Measurements from ENCODE around the gene IFRD2.

Gene IFRD2

GRCh38 chr3:50334339-50335075, 42.3 kb upstream of the IFRD2 start:
- Histone ChIP-seq H3K27me3 (ENCODE audit: insufficient read depth, poor library complexity, severe bottlenecking) (no peaks in the 10 kb centered on the region), H3K9me3 (ENCODE audit: severe bottlenecking) (no peaks in the 10 kb centered on the region), H3K4me1 (ENCODE audit: insufficient read depth, poor library complexity, severe bottlenecking) (peaks cover 17% of the 10 kb centered on the region), H3K36me3 (ENCODE audit: low read depth) (peaks cover 61% of the 10 kb centered on the region), H3K27ac (ENCODE audit: poor library complexity, severe bottlenecking) (peak overlapping the region; percentile 83), H3K4me3 (ENCODE audit: severe bottlenecking) (no peak overlapping the region)
- ATAC-seq (ENCODE audit: low read depth) (no peak), DNase-seq (ENCODE audit: low spot score) (no peak)
- TF ChIP-seq, protein P1, sequence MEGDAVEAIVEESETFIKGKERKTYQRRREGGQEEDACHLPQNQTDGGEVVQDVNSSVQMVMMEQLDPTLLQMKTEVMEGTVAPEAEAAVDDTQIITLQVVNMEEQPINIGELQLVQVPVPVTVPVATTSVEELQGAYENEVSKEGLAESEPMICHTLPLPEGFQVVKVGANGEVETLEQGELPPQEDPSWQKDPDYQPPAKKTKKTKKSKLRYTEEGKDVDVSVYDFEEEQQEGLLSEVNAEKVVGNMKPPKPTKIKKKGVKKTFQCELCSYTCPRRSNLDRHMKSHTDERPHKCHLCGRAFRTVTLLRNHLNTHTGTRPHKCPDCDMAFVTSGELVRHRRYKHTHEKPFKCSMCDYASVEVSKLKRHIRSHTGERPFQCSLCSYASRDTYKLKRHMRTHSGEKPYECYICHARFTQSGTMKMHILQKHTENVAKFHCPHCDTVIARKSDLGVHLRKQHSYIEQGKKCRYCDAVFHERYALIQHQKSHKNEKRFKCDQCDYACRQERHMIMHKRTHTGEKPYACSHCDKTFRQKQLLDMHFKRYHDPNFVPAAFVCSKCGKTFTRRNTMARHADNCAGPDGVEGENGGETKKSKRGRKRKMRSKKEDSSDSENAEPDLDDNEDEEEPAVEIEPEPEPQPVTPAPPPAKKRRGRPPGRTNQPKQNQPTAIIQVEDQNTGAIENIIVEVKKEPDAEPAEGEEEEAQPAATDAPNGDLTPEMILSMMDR (IDR thresholded peaks at IDR 0.05; ENCODE audit: poor library complexity, severe bottlenecking): no peak

DNA sequence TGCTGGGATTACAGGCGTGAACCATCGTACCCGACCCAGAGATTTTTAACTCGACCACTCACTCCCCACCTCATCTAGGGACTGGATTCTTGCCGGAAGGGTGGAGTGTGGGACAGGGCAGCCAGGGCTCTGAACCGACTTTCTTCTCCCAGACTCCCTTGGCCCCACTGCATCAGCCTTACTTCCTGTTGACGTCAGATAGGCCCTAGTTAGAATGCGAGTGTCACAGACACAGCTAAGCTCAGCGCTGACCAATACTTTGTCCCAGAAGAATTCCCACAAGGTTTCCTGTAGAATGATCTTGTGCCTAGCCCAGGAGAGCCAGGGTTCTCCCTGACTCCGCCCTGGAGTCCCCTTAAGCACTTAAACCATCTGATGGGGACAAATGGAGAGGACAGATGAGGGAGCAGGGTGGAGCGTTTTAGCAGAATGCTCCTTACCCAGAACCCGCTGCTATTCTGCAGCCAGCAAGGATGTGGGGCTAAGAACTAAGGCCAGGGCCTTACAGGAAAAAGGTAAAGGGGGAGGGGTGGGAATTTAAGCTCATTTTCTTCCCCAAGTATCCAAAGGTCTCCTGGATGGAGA, 41.6 kb upstream of the IFRD2 start:
- peak overlapping the region; percentile 83 for H3K27ac ChIP-seq (ENCODE audit: poor library complexity, severe bottlenecking)
- TF ChIP-seq, protein P1 (IDR thresholded peaks at IDR 0.05; ENCODE audit: poor library complexity, severe bottlenecking): no peak
- H3K9me3 ChIP-seq (ENCODE audit: severe bottlenecking): no peaks in the 10 kb centered on the region
- no peak for DNase-seq (ENCODE audit: low spot score)
- no peak overlapping the region for H3K4me3 ChIP-seq (ENCODE audit: severe bottlenecking)
- peaks cover 65% of the 10 kb centered on the region for H3K36me3 ChIP-seq (ENCODE audit: low read depth)
- H3K27me3 ChIP-seq (ENCODE audit: insufficient read depth, poor library complexity, severe bottlenecking): no peaks in the 10 kb centered on the region
- no peak for ATAC-seq (ENCODE audit: low read depth)
- H3K4me1 ChIP-seq (ENCODE audit: insufficient read depth, poor library complexity, severe bottlenecking): peaks cover 17% of the 10 kb centered on the region

GRCh38 chr3:50331364-50331907, 39.2 kb upstream of the IFRD2 start:
- H3K36me3 ChIP-seq (ENCODE audit: low read depth): peaks cover 71% of the 10 kb centered on the region
- no peak for ATAC-seq (ENCODE audit: low read depth)
- DNase-seq (ENCODE audit: low spot score): no peak
- no peaks in the 10 kb centered on the region for H3K9me3 ChIP-seq (ENCODE audit: severe bottlenecking)
- H3K4me1 ChIP-seq (ENCODE audit: insufficient read depth, poor library complexity, severe bottlenecking): peaks cover 15% of the 10 kb centered on the region
- no peak overlapping the region for H3K27ac ChIP-seq (ENCODE audit: poor library complexity, severe bottlenecking)
- H3K4me3 ChIP-seq (ENCODE audit: severe bottlenecking): no peak overlapping the region
- TF ChIP-seq, protein P1 (IDR thresholded peaks at IDR 0.05; ENCODE audit: poor library complexity, severe bottlenecking): no peak
- H3K27me3 ChIP-seq (ENCODE audit: insufficient read depth, poor library complexity, severe bottlenecking): no peaks in the 10 kb centered on the region

DNA sequence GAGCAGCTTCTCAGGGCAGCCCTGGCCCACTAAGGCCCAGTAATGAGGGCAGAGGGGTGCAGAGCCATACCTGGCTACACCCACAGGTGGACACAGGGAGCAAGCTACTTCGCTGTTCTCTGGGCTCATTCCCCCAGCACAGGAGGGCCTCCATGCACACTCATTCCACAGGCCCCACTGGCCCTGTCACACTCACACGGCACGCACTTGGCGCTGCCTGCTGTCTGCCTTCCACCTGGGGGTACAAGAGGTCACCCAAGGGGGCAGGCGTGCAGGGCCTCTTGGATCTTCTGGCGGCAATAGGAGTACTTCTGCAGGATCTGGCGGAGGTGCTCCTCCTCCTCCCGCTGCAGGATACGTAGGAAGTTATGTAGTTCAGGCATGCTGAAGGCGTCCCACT, 38.1 kb upstream of the IFRD2 start:
- H3K9me3 ChIP-seq (ENCODE audit: severe bottlenecking): no peaks in the 10 kb centered on the region
- peaks cover 68% of the 10 kb centered on the region for H3K36me3 ChIP-seq (ENCODE audit: low read depth)
- no peak for ATAC-seq (ENCODE audit: low read depth)
- H3K27me3 ChIP-seq (ENCODE audit: insufficient read depth, poor library complexity, severe bottlenecking): no peaks in the 10 kb centered on the region
- no peak overlapping the region for H3K4me3 ChIP-seq (ENCODE audit: severe bottlenecking)
- no peak overlapping the region for H3K27ac ChIP-seq (ENCODE audit: poor library complexity, severe bottlenecking)
- no peak for DNase-seq (ENCODE audit: low spot score)
- peaks cover 10% of the 10 kb centered on the region for H3K4me1 ChIP-seq (ENCODE audit: insufficient read depth, poor library complexity, severe bottlenecking)
- TF ChIP-seq, protein P1 (IDR thresholded peaks at IDR 0.05; ENCODE audit: poor library complexity, severe bottlenecking): no peak

Data from RWPE2 (cell line).